ENCODE results near the gene AEBP1.

Gene AEBP1

GRCh38 chr7:44084701-44085100, 19.4 kb upstream of the AEBP1 start:
- DNase-seq (ENCODE audit: low spot score) = no peak

- no peak for DNase-seq (ENCODE audit: low spot score)
These were observed 18.6 kb upstream of the AEBP1 start for GRCh38 chr7:44085546-44085945.

GRCh38 chr7:44086627-44087026, 17.5 kb upstream of the AEBP1 start:
- no peak for DNase-seq (ENCODE audit: low spot score)

GRCh38 chr7:44087911-44088838, 16.0 kb upstream of the AEBP1 start:
- DNase-seq (ENCODE audit: low spot score) = peak; percentile 54

GRCh38 chr7:44093102-44093641, 11.0 kb upstream of the AEBP1 start:
- no peak for DNase-seq (ENCODE audit: low spot score)

- no peak for DNase-seq (ENCODE audit: low spot score)
These were observed 9.8 kb upstream of the AEBP1 start for GRCh38 chr7:44094365-44094764.

- DNase-seq (ENCODE audit: low spot score) = no peak
These were observed 9.1 kb upstream of the AEBP1 start for GRCh38 chr7:44094883-44095592.

GRCh38 chr7:44095781-44096180, 8.4 kb upstream of the AEBP1 start:
- DNase-seq (ENCODE audit: low spot score) = no peak

- DNase-seq (ENCODE audit: low spot score) = no peak
These were observed 7.7 kb upstream of the AEBP1 start for GRCh38 chr7:44096326-44096881.

- no peak for DNase-seq (ENCODE audit: low spot score)
These were observed 6.8 kb upstream of the AEBP1 start for GRCh38 chr7:44097064-44097932.

GRCh38 chr7:44098092-44099068, 5.8 kb upstream of the AEBP1 start:
- no peak for DNase-seq (ENCODE audit: low spot score)

- no peak for DNase-seq (ENCODE audit: low spot score)
These were observed 4.5 kb upstream of the AEBP1 start for GRCh38 chr7:44099669-44100068.

- no peak for DNase-seq (ENCODE audit: low spot score)
These were observed 3.5 kb upstream of the AEBP1 start for GRCh38 chr7:44100458-44101302.

- DNase-seq (ENCODE audit: low spot score) = no peak
These were observed 2.7 kb upstream of the AEBP1 start for GRCh38 chr7:44101303-44101965.

GRCh38 chr7:44101966-44102845, 1.9 kb upstream of the AEBP1 start:
- DNase-seq (ENCODE audit: low spot score) = no peak

GRCh38 chr7:44102846-44103565, 1.1 kb upstream of the AEBP1 start:
- DNase-seq (ENCODE audit: low spot score) = no peak

GRCh38 chr7:44103566-44103922, 601 bp upstream of the AEBP1 start:
- no peak for DNase-seq (ENCODE audit: low spot score)

All from globus pallidus (tissue), 1 donor.